GM12864 (cell line): ENCODE results near the gene MAP2K5.

Source experiments
- DNase-seq: peaks from one replicate; pipeline ENCODE4 v3.0.0-alpha.2; 2011; ENCODE audit warnings: low read depth
- H3K4me3 ChIP-seq: 2 replicates; pipeline ENCODE4 v1.5.1; 2011; ENCODE audit warnings: mild to moderate bottlenecking, low read depth, low read length, control low read depth
- TF ChIP-seq, protein P1 (sequence below): IDR thresholded peaks from 2 replicates; pipeline ENCODE4 v1.5.1; 2011; ENCODE audit warnings: low read depth, mild to moderate bottlenecking, moderate library complexity, low read length, control low read depth, inconsistent platforms; ENCODE audit errors: missing control alignments

Gene MAP2K5

DNA sequence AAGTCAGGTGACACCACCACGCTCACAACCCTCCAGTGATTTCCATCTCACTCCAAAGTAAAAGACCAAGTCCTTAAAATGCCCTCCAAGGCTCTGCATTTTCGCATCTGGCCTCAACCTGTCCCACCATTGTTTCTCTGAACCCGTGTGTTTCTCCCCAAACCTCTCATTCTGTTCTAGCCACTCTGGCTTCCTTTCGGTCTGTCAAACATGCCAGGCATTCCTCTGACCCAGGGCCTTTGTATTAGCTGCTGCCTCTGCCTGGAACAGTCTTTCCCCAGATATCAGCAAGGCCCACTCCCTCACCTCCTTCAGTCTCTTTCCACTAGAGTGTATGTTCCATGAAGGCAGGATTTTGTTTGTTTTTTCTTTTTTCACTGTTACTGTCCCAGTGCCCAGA is 16.0 kb downstream of the MAP2K5 start:
- no peak for DNase-seq
- no peak overlapping the region for H3K4me3 ChIP-seq
- TF ChIP-seq, protein P1, sequence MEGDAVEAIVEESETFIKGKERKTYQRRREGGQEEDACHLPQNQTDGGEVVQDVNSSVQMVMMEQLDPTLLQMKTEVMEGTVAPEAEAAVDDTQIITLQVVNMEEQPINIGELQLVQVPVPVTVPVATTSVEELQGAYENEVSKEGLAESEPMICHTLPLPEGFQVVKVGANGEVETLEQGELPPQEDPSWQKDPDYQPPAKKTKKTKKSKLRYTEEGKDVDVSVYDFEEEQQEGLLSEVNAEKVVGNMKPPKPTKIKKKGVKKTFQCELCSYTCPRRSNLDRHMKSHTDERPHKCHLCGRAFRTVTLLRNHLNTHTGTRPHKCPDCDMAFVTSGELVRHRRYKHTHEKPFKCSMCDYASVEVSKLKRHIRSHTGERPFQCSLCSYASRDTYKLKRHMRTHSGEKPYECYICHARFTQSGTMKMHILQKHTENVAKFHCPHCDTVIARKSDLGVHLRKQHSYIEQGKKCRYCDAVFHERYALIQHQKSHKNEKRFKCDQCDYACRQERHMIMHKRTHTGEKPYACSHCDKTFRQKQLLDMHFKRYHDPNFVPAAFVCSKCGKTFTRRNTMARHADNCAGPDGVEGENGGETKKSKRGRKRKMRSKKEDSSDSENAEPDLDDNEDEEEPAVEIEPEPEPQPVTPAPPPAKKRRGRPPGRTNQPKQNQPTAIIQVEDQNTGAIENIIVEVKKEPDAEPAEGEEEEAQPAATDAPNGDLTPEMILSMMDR: no peak

DNA sequence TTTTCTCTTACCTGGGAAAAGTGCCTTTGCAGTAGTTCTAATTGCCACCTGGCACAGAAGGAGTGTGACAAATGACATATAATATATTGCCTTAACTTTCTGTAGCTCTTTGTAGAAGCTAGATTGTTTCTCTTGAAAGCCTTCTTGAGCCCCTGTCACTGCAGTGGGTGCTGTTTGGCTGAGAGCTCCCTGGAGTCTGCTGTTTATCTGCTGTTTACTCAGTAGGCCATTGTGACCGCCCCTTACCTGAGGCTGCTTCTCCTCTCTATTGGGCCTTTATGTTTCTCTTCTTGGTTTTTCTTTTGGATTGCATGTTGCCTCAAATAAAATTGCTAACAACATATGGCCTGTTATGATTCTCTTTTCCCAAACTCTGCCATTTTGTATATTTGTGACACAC is 16.7 kb downstream of the MAP2K5 start:
- no peak for DNase-seq
- TF ChIP-seq, protein P1: no peak

DNA sequence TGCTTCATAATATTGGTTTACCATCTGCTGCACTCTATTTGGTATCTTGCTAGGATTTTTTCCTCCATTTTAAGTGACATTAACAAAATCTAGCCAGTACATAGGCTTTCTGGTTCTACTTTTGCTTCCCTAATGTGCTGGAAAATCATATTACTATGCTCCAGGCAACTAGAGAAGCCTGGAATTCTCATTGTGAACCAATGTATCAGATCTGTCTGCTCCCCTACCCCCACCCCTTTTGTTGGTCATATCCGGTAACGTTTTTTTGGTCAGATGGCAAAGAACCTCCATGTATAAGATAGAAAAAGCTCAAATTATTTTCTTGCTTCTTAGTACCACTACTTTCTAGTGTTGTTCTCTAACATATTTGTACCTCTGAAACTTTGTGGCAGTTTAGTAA is 17.1 kb downstream of the MAP2K5 start:
- no peak for DNase-seq
- no peak overlapping the region for H3K4me3 ChIP-seq
- TF ChIP-seq, protein P1: no peak

More for the DNA sequence above, 16.7 kb downstream of the MAP2K5 start:
- H3K4me3 ChIP-seq: no peak overlapping the region

DNA sequence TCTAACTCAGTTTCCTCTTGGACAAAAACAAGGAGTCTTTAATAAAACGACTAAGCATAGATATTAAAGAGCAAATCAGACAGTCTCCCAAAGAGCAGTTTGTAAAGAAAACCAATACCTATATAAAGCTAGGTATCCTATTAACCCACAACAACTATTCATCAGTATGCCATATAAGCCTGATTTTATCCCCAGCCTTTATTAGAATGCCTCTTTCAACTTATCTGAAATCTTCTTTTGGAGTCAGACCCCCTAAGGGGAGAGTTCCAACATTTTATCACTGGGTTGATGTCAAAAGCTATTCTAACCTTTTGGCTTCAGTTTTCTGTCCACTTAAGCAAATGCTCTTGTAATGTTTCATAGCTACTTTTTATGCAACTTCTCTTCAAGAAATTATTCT is 17.8 kb downstream of the MAP2K5 start:
- TF ChIP-seq, protein P1: no peak
- DNase-seq: no peak
- H3K4me3 ChIP-seq: no peak overlapping the region

DNA sequence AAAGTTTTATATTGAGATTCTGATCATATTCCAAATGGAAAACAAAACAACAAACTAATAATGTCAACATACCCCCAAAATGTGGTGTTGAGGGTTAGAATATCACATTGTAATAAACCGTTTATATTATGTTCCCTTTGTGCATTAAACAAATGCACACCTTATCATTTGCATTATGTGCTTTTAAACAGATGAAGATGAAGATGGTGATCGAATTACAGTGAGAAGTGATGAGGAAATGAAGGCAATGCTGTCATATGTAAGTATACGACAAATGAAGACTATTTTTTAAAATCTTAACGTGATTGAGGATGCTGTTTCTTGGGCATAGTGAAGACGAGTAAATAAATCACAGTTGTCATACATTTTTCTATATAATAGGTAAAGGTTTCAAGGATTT is 20.6 kb downstream of the MAP2K5 start:
- no peak overlapping the region for H3K4me3 ChIP-seq
- no peak for DNase-seq
- TF ChIP-seq, protein P1: no peak

DNA sequence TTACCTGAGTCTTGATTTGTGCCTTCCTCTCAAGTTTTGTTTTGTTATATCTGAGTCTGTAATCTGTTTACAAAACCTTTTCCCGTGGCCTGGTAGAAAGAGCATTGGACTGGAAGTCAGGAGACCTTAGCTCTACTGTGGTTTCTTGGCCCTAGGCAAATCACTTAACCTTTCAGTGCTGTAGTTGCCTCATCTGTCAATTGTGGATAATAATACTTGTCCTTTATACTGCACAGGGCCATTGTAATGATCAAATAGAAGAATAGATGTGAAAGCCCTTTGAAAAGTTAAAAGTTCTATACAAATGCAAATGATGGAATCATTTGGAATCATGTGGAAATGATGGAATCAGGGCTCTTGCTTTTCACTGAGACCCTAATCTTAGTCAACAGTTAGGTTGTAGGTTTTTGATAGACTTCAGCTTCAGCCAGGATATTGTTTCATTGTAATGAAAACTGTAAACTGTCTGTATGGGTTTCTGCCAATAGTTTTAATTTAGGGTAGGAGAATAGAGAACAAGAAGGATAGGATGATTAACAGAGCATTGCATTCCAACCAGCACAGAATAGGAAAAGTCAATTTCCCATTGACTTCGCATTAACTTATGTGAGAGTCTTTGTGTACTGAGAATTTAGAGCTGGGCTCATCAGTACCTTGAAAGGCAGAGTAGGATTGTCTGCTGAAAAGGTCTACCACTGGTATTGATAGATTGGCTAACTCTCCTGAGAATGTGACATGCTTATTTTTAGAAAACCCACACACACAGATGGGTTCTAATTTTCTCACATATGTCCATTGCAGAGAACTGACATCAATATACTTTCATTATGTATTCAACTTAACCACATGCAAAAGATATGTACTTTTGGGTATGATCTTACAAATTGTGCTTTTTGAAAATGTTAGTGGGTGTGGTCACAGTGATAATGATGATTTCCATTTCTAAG is 21.8 kb downstream of the MAP2K5 start:
- H3K4me3 ChIP-seq: no peak overlapping the region
- TF ChIP-seq, protein P1: no peak
- peak; percentile 78 for DNase-seq

DNA sequence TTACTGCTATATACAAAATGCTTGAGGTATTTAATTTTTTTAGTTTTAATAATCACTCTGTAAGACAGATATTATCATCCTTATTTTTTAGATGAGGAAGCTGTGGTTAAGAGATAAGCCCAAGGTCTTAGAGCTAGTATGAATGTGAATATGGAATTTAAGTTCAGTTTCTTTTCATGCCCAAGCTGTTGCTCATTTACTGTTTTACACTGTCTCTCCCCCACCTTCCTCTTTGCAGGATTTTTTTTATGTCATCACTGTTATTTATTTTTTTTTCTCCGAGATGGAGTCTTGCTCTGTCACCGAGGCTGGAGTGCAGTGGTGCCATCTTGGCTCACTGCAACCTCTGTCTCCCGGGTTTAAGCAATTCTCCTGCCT is 22.5 kb downstream of the MAP2K5 start:
- no peak overlapping the region for H3K4me3 ChIP-seq
- TF ChIP-seq, protein P1: no peak
- peak; percentile 16 for DNase-seq
